GM21825 (cell line): Measurements from ENCODE around the gene PM20D1.
"Not testable (repeated sequence)": the region's sequence is repeated elsewhere in the genome, so short reads cannot be mapped to it uniquely, and the experiment has no call there.

Source experiments
- ATAC-seq: cut with Tn5 transposase; IDR thresholded peaks from one replicate; pipeline ENCODE4 v1.9.1; 2021; ENCODE audit warnings: mild to moderate bottlenecking, moderate library complexity; ENCODE audit not compliant: unreplicated experiment

The PM20D1 gene

DNA sequence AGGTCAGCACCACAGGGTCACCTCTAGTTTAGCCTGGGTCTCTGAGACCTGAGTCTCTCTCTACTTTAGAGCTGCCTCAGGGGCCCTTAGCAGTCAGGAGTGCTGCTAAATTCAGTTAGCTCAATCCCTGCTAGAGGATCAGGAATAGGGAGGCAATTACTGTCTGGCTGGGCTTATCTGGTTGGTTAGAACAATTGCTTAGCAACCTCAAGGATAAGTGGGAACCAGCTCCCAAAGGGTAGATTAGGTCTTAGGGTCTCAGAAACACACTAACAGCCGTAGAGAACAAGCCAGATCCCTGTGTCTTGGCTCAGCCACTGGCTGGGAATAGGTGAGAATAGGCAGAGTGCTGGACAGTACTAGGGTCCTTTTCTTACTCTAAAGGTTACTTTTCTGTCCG is 7.7 kb downstream of the PM20D1 start:
- ATAC-seq, result no peak

DNA sequence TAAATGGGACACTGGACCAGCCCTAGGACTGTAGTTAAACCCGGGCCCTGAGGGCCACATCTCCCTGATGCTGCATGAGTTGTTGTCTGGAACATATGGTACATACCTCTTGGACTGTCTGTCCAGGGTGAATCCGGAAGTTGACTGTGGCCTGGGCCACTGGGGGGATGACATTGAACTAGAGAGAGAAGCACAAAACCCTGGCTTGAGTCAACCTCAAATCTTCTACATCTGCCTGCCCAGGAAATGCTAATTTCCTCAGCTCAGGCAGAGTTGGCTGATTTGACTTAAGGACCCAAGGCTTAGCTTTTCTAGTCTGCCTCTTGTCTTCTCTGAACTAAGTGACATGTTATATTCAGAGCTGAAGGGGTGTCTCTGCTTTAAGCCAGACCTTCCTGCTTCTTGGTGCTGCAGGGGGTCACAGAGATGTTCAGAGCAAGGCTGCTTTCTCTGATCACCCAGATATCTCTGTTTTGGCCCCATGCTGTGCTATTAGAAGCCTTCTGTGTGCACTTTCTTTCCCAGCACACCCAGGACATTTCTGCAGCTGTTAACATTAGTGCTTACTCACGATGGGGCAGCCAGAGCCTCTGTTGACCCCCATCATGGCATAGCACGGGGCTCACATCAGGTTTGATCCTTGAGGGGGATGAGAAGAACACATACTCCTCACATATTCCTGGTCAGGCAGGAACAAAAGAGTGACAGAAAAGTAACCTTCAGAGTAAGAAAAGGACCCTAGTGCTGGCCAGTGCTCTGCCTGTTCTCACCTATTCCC is 9.6 kb downstream of the PM20D1 start:
- ATAC-seq, result no peak

DNA sequence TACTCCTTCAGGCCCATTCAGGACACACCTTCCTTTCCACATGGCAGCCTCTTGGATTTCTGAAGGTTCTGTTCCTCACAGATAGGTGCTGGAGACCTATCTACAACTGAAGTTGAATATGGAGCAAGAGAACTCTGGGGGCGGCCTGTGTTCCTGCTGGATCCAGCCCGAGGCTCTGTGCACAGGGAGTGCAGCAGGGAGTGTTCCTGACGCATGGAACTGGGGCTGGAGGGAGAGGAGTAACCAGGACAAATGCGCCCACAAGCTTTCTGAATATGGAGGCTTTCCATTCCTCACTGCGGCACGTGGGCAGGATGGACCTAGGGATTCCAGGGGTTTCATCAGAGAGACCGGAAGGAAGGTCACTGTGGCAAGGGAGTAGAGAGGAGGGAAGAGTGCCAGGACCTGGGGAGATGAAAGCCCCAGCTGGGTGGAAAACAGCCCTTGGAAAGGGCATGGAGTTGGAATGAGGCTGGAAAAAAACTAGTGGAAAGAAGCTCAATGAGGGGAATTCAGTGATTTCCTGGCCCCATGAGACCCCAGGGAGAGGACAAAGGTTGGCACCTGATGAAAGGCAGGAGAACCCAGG is 12.5 kb downstream of the PM20D1 start:
- no peak for ATAC-seq

DNA sequence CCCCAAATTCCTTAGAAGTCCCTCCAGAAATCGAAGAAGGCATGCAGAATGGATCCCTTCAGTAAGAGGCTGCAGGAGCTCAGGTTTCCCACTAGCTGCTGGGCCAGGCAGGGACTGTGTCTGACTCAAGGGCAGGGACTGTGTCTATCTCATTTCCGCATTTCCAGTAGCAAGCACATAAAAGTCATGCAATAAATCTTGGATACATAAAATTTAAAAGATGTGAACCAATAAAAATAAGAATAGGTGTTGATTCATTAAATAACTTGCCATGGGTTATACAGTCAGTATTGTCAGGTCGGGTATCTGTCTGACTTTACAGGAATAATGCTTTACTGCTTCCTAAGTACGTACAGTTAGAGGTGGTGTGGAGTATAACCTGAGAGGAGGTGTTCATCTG is 15.2 kb downstream of the PM20D1 start:
- no peak for ATAC-seq

DNA sequence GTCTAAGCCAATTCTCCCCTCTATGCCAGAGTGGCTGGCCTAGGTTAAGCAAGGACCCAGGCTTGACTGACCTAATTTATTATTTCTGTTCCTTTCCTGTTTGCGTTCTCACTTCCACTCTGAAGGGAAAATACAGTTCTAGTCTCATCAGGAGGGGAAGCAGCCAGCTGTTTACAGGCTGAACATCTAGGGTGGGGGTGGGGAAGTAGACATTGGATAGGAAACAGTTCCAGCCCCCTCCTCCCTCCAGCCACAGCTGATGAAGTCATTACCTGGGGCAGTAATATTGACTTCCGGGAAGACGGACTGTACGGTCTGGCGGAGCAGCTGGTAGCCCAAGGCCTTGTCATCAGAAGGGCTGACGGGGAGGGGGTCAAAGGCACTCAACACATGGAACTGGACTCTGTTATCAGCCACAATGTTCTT is 17.6 kb downstream of the PM20D1 start:
- ATAC-seq, result no peak

DNA sequence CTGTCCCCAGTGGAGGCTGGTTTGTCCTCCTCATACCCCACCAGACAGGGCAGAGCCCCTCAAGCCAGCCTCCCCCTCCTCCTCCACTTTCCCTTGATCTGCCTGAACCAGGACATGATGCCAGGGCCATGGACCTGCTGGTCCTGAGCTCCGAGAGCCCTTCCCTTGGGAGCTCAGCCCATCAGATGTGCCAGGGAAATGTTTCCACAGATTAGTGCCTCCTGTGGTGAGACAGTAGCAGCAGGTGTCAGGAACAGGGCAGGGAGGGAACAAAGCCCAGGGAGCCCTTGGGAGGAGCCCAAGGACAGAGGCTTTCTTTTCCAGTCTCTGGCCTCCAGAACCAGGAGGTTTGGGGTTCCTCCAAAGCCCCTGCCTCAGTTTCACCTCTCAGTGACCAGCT is 22.3 kb downstream of the PM20D1 start:
- ATAC-seq, result no peak

DNA sequence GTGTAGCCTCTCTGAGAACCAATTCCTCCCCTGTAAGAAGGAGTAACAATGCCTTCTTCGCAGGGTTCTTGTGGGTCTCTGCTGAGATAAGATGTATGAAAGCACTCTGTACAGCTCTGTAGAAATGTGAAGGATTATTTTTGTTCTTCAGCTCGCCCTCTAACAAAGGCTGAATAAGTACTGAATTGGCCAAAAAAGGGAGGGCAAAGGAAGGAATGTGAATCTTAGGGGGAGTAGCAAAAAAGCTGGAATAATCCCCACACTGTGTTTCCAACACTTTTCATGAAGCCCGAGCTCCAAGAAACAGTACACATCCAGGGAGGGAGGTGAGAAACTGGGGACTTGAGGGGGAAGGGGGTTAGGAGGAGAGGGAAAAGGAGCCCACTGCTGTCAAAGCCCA is 22.9 kb downstream of the PM20D1 start:
- no peak for ATAC-seq

DNA sequence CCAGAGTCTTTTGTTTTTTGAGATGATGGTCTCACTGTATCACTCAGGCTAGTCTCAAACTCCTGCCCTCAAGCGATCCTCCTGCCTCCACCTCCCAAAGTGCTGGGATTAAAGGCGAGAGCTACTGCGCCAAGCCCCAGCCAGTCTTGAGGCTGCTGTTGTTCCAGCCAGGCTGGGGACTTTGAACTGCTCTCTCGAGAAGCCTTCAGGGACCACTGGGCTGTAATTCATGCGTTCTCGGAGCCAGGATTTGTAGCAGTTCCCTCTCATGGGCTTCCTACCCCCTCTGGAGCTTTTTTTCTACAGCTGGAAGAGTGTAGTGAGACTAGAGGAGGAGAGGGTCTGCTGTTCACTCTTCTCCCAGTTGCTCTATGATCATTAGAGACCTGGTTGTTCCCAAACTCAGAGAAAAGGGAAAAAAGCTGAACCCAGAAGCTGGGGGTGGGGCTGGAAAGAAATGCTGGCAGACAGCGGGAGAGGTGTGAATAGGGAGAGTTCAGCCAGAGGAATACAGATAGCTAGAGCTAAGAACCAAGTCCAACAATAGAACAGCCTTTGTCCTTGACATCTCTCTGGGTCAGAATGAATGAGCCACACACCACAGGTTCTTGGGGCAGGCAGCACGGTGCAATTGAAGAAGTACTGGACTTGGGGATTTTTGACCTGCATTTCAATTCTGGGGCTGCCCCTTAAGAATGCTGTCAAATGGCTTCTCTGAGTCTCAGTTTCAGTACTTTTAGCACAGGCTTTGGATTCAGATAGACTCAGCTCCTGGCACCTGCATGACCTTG is 23.7 kb downstream of the PM20D1 start:
- ATAC-seq, result no peak

DNA sequence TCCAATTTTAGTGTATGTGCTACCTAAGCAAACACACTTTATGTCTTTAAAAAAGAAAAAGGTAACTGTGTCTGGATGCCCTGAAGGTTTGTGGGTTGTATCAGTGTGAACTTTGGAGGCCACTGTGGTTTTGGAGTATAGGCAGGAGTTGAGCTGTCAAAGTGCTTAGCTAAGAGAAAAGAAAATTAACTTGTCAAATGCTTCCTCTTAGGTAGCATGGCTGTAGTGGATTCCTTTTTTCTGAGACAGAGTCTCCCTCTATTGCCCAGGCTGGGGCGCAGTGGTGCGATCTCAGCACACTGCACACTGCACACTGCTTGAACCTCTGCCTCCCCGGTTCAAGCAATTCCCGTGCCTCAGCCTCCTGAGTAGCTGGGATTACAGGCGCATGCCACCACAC is 25.8 kb downstream of the PM20D1 start:
- ATAC-seq, result no peak

DNA sequence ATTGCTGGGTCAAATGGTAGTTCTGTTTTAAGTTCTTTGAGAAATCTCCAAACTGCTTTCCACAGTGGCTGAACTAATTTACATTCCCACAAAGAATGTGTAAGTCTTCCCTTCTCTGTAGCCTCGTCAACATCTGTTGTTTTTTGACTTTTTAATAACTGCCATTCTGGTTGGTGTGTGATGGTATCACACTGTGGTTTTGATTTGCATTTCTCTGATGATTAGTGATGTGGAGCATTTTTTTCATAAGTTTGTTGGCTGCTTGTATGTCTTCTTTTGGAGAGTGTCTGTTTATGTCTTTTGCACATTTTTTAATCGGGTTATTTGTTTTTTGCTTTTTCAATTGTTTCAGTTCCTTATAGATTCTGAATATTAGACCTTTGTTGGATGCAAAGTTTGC is 26.7 kb downstream of the PM20D1 start:
- not testable (repeated sequence) for ATAC-seq

DNA sequence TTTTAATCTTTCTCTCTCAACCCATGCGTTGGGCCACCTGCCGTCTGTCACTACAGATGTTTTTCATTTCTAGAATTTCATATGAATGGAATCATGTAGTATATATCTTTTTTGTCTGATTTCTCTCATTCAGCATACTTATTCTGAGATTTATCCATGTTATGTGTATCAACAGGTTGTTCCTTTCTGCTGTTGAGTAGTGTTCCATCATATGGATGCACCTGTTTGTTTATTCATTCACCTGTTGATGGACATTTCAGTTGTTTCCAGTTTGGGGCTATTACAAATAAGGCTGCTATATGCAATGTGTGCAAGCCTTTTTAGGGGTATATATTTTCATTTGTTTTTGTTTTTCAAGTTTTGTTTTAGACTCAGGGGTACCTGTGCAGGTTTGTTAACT is 27.5 kb downstream of the PM20D1 start:
- no peak for ATAC-seq

DNA sequence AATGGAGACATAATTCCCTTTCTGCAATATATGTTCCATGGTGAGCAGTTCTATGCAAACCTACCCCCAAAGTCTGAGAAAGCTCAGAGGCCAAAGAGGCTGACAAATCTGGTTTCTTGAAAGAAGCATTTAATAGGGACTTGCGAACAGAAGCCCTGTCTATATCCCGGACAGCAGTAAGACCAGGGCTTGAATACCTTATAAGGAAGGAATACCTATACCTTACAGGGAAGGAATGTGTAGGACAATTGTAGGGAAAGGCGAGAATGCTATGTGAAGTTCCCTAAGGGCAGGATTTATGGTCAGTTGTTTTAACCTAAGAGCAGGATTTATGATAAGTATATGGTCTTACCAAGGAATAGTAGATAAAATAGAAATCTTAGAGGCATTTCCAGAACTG is 31.9 kb downstream of the PM20D1 start:
- no peak for ATAC-seq

DNA sequence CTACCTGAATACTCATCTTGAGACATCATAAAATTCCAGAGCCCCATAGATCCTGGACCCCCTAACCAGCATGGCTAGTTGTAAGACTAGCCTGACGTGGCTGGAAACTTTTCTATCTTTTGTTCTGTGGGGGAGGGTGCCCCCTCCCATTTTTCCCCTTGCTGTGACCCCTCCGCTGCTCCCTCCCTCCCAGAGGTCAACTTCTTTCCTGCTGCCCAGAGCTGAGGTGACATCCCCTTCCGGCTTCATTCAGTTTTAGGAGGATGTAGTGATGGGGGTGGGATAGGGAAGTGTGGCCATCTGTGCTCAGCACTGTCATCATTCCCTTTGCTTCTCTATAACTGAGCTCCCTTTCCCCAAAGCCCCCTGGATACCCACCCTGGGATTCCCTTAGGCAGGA is 32.6 kb downstream of the PM20D1 start:
- no peak for ATAC-seq

DNA sequence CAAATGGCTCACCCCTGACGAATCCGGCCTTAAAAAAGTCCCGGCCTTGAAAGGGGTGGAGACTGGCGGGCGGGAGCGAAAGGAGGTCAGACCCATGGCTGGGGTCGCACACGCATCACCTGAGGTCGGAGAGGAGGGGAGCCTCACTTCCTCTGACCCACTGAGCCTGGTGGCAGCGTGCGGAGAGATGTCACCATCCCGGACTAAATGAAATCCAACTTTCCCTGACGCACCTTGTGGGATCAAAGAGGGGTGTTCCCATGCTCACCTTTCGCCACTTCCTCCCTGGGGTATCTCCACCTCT is 36.2 kb downstream of the PM20D1 start:
- peak; percentile 4 for ATAC-seq

DNA sequence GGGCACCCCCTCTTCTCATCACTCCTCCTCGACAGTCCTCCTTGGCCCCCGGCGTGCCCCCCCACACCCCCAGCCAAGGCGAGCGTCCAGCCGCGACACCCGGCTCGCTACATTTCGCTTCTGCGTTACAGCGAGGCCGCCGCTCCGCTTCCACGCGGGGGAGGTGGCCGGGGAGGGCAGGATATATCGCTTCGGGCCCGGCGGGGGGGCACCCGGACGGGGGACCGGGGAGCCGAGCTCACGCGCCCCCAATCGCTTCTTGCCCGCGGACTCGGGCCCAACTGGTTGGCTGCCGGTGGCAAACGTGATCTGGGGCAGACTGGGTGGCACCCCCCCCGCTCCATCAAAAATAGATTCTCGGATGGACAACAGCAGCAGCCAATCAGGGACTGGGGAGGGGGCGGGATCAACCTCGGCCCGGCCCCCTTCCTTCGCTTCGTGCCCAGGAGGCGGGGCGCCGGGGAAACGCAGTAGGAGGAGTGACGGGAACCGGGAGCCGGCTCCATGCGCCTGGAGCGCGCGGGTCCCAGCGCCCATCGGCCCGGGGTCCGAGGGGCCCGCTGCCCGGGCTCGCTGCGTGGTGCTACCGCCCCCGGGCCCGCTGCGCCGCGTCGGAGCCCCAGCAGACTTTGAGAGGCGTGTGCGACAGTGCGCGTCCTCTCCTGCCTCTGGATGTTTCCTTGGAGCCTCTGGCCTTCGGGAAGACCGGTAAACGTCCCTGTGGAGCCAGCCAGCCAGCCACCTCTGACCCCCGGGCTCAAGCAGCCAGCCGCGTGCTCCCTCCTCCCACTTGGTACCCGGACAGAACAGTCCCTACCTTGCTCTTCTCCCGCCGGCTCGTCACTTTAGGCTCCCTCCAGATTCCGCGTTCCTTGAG is 36.8 kb downstream of the PM20D1 start, which contains the start of gene SLC41A1:
Gene SLC41A1, minus strand, starts transcription at position 321 of the 877 bp plus-strand sequence. CDS start 2,757 bp downstream, outside the sequence.
- ATAC-seq, result peak; percentile 85

DNA sequence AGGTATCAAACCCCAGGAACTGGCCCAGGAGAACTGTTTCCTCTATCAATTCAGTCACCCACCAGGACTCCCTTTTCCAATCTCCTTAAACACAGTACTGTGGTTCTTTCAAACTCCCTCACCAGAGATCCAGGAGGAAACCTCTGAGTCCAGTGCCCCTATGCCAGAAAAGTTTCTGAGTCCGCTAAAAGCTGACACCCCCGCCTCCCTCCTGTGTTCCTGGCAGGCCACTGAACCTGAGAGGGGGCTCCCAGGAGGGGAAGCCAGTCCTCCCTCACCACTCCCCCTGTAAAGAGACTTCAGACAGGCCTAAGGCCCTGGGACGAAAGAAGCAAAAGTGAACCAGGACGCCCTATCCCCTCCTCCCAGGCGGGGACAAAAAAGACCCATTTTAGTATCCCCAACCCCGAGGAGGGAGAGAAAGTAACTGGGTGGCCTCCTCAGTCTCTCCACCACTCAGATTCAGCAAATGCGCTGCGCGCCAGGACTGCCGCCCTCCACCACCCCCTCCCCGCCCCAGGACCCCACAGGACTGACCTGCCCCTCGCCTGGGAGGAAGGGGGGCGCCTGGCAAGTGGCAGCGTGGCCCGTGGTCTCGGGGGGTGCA is 37.6 kb downstream of the PM20D1 start:
- ATAC-seq, result no peak

DNA sequence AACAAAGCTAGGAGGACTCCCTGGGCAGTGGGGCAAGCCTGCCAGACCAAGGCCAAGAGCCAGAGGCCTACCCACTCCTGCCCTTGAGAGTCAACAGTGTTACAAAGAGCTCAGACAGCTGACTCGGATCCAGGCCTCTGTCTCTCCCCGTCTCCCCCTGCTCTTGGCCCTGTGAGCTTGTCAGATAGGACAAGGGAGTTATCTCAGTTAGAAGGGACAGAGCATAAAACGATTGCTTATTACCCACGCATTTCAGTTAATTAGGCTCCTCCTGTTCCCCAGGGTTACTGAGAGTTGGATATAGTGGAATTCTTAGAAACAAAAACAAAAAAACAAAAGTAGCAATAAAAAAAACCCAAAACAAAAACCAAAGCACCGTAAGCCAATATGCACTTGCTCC is 38.3 kb downstream of the PM20D1 start:
- no peak for ATAC-seq

DNA sequence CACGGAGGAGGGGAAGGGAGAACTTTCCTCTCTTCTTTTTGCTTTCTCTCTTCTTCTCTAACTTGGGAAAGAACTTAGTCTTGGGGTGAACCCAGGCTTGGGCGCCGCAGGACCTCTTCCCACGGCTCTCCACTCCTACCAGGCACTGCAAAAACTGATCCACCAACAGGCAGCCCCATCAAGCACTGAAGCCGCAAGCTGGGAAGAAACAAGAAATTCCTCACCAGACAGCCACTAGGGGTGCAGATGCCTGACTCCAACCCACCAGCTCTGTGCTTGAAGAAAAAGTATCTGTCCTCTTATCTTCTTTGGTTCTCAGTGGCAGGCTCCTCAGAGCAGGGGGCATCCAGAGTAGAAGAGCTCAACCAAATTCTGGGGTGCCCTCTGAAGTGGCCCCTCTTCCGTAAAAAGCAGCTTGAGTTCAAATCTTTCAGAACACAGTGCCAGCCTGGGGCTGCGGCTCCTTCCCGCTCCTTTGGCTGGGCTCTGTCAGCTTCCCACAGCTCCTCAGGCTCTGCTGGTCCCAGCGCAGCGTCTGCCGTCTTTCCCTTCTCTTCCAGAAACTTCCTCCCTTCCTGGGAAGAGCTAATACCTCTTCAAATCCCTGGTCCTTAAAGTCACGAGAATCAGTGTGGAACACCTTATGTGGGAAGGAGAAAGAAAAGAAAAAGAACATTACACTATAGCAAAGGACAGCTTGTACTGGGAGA is 39.3 kb downstream of the PM20D1 start:
- ATAC-seq, result no peak

DNA sequence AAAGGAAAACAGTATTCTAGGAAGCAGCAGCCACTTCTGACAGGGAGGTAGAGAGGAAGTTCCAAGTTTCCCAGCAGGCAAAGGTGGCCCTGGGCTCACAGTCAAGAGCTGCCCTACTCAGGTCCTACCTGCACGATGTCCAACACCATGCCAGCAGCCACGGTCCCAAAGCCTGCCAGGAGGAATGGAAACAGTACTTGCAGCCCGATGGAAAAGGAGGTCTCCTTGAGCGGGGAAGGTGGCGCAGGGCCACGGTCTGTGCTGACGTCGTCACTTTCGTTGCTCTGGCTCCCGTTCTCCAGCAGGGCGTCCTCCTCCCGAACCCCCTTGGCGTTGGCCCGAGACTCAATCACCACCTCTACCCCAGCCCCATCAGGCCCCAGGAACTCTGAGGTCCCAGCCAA is 40.0 kb downstream of the PM20D1 start:
- ATAC-seq, result no peak

DNA sequence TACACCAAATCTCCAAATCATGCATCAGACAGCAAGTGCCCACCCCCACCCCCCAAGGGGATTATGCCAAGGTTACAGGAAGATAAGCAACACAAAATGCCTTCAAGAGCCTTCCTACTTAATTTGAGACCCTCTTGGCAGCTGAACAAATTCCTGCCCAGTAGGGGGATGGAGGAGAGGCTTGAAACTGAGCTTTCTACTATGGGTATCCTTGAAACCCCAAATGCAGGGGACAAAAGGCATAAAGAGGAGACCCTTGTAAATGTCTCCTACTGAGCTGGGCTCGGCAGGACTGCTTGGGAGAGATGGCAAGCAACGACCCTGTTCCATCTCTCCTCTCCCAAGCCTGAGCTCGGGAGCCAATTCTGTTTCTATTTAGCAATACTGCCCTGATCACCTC is 40.5 kb downstream of the PM20D1 start:
- no peak for ATAC-seq
